Fibroblast of skin of left quadriceps (primary cell): ENCODE results near the gene PTN.

Experiments
- DNase-seq, 2 experiments: peaks; one replicate each; pipeline ENCODE4 v3.0.0-alpha.2; 2013; ENCODE audit warnings: low read depth in 2 of 2

PTN gene

GRCh38 chr7:137324796-137325696 is 18.5 kb downstream of the PTN start:
- no peak for DNase-seq

DNA sequence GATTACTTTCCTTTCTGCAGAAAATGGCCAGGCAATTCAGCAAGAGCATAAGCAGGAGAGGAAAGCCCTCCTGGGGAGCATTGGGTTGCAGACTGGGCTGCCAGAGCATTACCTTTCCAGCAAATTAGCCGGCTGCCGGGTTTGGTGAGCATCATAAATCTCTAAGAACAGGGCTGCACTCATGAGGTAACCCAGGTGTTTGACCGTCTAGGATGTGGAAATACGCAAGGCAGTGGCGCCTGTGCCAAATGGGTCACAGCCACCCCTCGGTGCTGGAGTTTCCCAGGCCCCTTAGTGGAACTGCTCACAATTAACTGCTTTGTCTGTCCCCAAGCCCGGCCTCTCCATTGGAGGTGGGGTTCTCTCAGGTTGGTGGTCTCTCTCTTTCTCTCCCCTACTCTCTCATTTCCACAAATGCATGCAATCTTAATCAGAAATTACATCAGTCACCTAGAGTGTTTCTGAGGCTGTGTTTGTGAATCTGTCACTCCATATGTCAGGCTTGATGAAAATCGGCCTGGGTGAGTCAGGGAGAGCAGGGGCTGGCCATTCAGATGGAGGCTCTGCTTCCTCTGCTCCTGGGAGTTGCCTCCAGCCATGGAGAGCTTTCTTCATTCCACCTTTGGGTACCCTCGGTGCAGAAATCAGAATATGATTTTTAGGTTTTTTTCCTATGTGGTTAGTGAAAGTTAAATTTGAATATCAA is 26.7 kb downstream of the PTN start:
- DNase-seq = no peak

DNA sequence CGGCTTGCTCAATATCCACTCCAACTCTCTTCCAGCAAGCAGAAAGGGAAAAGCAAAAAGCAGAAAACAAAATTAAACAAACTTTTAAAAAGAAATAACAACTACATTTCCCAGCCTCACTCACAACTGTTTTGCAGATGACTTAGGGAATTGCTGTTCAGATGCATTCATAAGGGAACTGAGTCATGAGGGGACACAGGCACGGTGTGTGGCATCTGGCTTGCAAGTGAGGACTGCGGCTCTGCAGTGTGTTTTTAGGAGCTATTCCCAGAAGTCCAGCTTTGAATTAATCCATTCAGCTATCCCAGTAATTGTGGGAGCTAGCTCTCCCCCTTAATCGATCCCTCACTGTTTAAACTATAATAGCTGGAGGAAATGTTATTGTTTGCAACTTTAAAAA is 30.3 kb downstream of the PTN start:
- DNase-seq = no peak

- DNase-seq = no peak
Observed at GRCh38 chr7:137306748-137307147, 36.8 kb downstream of the PTN start.

- peak in 1 of 2 experiments; percentile 15 for DNase-seq
Observed at GRCh38 chr7:137305901-137306621, 37.5 kb downstream of the PTN start.

DNA sequence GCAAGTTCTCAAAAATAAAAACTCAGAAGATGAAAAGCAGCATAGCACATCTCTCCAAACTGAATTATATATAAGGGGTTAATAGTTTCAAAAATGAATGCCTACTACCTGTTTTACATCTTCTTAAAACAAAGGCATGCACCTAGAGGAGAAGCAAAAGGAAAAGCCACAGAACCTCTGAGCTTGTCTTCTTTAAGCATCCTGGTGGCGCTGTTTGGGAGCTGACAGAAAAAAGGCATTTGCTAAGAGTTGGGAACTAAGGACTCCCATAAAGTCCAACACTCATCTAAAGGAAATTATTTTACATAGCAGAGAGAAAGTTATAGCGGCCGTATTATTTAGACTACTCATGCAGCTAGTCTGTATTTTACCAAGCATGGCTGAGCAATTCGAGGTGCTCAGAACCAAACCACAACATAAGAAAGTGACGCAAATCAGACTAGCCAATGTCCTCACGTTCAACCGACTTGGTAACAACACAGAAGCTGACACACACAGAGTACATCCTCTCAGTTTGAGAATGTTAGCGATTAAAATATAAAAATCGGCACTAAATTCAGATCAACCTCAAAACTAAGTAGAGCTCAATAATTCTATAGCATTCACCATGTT is 38.8 kb downstream of the PTN start:
- no peak for DNase-seq

GRCh38 chr7:137304165-137304564 is 39.4 kb downstream of the PTN start:
- no peak for DNase-seq

- DNase-seq = no peak
Observed at GRCh38 chr7:137302081-137302480, 41.5 kb downstream of the PTN start.

DNA sequence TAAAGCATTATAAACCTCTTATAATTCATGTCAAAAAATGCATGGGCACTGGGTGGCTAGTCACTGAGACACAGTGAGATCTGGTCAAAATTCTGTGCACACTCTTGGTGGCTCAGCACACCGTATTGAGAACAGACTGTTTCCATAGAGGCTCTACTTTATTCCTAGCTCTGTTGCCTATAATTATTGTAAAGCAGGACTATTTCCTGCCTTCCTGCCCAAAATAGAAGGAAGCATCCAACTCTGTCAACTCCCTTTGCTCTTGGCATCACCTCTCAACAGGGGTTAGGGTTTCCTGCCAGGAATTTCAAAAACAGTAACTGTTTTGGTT is 45.1 kb downstream of the PTN start:
- DNase-seq = no peak

DNA sequence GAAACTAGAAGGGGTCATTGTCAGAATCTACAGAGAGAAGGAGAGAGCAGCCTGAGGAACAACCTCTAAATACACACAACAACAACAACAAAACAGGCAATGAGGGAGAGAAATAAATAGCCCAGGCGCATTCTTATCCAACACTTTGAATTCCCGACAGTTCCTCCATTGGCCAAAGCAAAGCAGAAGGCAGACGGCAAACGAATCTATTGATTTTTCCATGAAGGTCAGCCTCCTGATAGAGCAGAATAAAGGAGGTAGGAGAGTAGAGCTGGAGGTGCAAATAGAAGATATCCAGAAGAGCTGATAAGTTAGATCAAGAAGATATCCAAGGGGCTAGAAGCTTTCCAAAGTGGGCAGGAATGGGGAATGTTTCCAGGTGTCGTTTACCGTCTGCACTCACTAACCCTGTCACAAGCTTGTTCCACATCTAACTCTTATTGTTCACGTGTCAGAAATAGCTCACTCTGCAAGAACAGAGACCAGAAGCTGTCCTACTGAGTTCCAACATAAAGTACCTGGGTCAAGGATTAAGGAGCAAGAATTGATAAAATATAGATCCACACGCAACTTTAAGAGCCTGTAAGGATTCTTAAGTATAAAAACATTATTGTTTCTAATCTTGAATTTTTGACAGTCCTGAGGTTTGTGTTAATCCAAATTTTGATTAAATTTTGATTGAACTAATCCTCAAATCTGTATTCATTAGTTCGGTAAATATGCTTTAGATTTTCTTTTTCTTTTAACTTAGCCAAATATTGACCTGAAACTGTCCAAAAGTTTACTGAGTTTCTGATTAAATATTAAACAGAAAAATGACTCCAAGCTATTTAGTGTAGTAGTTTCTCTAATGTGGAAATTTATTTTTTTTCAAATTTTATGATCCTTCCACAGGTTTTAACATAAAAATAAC is 45.7 kb downstream of the PTN start:
- no peak for DNase-seq

- DNase-seq = no peak
Observed at GRCh38 chr7:137296576-137296975, 47.0 kb downstream of the PTN start.

GRCh38 chr7:137295739-137296324 is 47.7 kb downstream of the PTN start:
- DNase-seq = no peak

DNA sequence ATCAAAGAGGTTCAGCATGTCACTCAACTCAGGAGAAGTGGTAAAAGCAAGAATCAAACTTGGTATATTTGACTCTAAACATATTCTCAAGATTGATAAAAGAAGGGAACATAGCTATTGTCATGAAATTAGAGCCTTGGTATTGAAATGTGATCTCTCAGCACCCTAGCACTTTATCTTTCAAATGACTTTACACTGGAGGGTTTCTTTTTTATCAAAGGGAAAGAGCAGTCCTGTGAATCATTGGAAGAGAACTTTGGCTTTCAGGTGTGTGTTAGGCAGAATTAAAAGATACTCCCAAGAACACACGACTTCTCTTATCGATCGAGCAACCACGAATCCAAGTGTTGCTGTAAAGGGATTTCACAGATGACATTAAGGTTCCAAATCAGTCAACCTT is 54.4 kb downstream of the PTN start:
- no peak for DNase-seq

GRCh38 chr7:137287651-137288258 is 55.8 kb downstream of the PTN start:
- no peak for DNase-seq

GRCh38 chr7:137283153-137283552 is 60.4 kb downstream of the PTN start:
- no peak for DNase-seq

GRCh38 chr7:137282043-137282442 is 61.5 kb downstream of the PTN start:
- DNase-seq = peak in 1 of 2 experiments; percentile 3

GRCh38 chr7:137276189-137276588 is 67.3 kb downstream of the PTN start:
- DNase-seq = no peak

GRCh38 chr7:137272249-137272648 is 71.3 kb downstream of the PTN start:
- DNase-seq = no peak

GRCh38 chr7:137269240-137269639 is 74.3 kb downstream of the PTN start:
- no peak for DNase-seq
